SK-N-MC (cell line): ENCODE results near the gene SYNE1.
"Not testable (repeated sequence)": the region's sequence is repeated elsewhere in the genome, so short reads cannot be mapped to it uniquely, and the experiment has no call there.

Source experiments
- DNase-seq: peaks from one replicate; pipeline ENCODE4 v3.0.0-alpha.2; 2011; ENCODE audit warnings: low read depth, low spot score
- H3K27ac ChIP-seq: fragments of 200-600 bp; sonication (generic); 2 replicates; pipeline ENCODE4 v1.5.1; 2016; ENCODE audit warnings: mixed run types
- H3K36me3 ChIP-seq: fragments of 200-600 bp; sonication (generic); 2 replicates; pipeline ENCODE4 v1.6.1; 2017; ENCODE audit warnings: antibody characterized with exemption, low read length, mixed read lengths; ENCODE audit not compliant: insufficient read depth
- H3K4me3 ChIP-seq: fragments of 200-600 bp; sonication (generic); 2 replicates; pipeline ENCODE4 v1.5.1; 2016
- H3K9ac ChIP-seq: fragments of 200-600 bp; sonication (generic); 2 replicates; pipeline ENCODE4 v1.8.0; 2017; ENCODE audit warnings: mixed run types, mixed read lengths; ENCODE audit not compliant: insufficient read length
- H3K9me3 ChIP-seq: fragments of 200-600 bp; sonication (generic); 2 replicates; pipeline ENCODE4 v1.6.1; 2017; ENCODE audit warnings: low read depth, mild to moderate bottlenecking, antibody characterized with exemption, low read length, moderate library complexity, mixed read lengths
- EZH2 ChIP-seq: fragments of 200-600 bp; sonication (generic); IDR thresholded peaks from one replicate; pipeline ENCODE4 v1.6.1; 2017; ENCODE audit warnings: antibody characterized with exemption
- FOXP2 ChIP-seq: optimal IDR thresholded peaks from 2 replicates; pipeline ENCODE3; 2011; ENCODE audit warnings: mild to moderate bottlenecking, moderate library complexity; ENCODE audit not compliant: insufficient read depth; ENCODE audit errors: extremely low read length, control extremely low read depth
- POLR2AphosphoS5 ChIP-seq: IDR thresholded peaks from 2 replicates; pipeline ENCODE4 v1.6.1; 2012; ENCODE audit warnings: mild to moderate bottlenecking, low read depth, low read length, borderline replicate concordance

Gene SYNE1

GRCh38 chr6:152423216-152424103, 213.7 kb downstream of the SYNE1 start:
- no peak overlapping the region for H3K9ac ChIP-seq
- TF ChIP-seq FOXP2 (no peak), POLR2AphosphoS5 (no peak), EZH2 (no peak)
- no peak overlapping the region for H3K4me3 ChIP-seq
- DNase-seq = no peak
- H3K36me3 ChIP-seq = no peaks in the 10 kb centered on the region
- H3K9me3 ChIP-seq = no peaks in the 10 kb centered on the region
- H3K27ac ChIP-seq = no peak overlapping the region

DNA sequence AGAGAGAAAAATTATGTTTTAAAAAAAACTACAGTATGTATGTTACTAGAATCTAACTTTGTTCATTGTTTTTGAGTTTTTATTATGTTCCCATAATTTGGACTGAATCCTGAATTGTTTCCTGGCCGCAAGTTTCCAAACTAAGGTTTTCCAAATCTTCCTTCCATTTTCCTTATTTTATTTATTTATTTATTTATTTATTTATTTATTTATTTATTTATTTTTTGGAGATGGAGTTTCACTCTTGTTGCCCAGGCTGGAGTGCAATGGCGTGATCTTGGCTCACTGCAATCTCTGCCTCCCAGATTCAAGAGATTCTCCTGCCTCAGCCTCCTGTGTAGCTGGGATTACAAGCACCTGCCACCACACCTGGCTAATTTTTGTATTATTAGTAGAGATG, 215.7 kb downstream of the SYNE1 start:
- H3K4me3 ChIP-seq, DNase-seq, H3K9me3 ChIP-seq, H3K36me3 ChIP-seq, H3K27ac ChIP-seq, H3K9ac ChIP-seq: not testable (repeated sequence)

GRCh38 chr6:152420696-152421095, 216.5 kb downstream of the SYNE1 start:
- H3K9ac ChIP-seq = no peak overlapping the region
- DNase-seq = no peak
- no peaks in the 10 kb centered on the region for H3K36me3 ChIP-seq
- no peak for TF ChIP-seq FOXP2
- TF ChIP-seq POLR2AphosphoS5 = no peak
- TF ChIP-seq EZH2 = no peak
- no peak overlapping the region for H3K4me3 ChIP-seq
- no peak overlapping the region for H3K27ac ChIP-seq
- H3K9me3 ChIP-seq = no peaks in the 10 kb centered on the region

DNA sequence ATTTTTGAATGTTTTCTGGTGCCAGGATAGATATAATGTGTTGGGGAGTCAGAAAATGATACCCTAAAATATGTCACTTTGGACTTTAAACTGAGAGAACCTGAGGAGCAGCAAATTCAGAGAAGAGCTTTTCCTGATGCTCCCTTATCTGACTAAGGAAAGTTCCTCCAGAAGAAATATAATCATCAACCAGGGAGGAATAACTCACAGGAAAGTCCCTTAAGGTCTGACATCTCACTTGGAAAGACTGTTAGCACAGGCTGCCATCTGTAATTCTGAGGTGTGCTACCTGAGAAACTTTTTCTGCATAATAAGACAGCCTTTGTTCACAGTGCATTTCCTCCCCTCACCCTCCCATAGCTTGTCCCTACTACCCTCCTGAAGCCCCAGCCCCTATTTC, 218.6 kb downstream of the SYNE1 start:
- Histone ChIP-seq H3K9ac (no peak overlapping the region), H3K27ac (no peak overlapping the region), H3K4me3 (no peak overlapping the region), H3K9me3 (no peaks in the 10 kb centered on the region), H3K36me3 (no peaks in the 10 kb centered on the region)
- TF ChIP-seq EZH2 = no peak
- TF ChIP-seq FOXP2 = no peak
- no peak for TF ChIP-seq POLR2AphosphoS5
- no peak for DNase-seq

- no peaks in the 10 kb centered on the region for H3K9me3 ChIP-seq
- H3K27ac ChIP-seq = no peak overlapping the region
- no peak overlapping the region for H3K4me3 ChIP-seq
- TF ChIP-seq EZH2 (no peak), POLR2AphosphoS5 (no peak), FOXP2 (no peak)
- no peaks in the 10 kb centered on the region for H3K36me3 ChIP-seq
- H3K9ac ChIP-seq = no peak overlapping the region
- DNase-seq = no peak
Measured at GRCh38 chr6:152416652-152417051, 220.5 kb downstream of the SYNE1 start.

GRCh38 chr6:152404936-152405595, 232.1 kb downstream of the SYNE1 start:
- TF ChIP-seq FOXP2 (no peak), EZH2 (no peak), POLR2AphosphoS5 (no peak)
- Histone ChIP-seq H3K9ac (no peak overlapping the region), H3K27ac (no peak overlapping the region), H3K4me3 (no peak overlapping the region), H3K9me3 (no peaks in the 10 kb centered on the region), H3K36me3 (no peaks in the 10 kb centered on the region)
- DNase-seq = no peak

- Histone ChIP-seq H3K9ac (no peak overlapping the region), H3K9me3 (no peaks in the 10 kb centered on the region), H3K4me3 (no peak overlapping the region), H3K27ac (no peak overlapping the region), H3K36me3 (no peaks in the 10 kb centered on the region)
- no peak for DNase-seq
- TF ChIP-seq EZH2 (no peak), FOXP2 (no peak), POLR2AphosphoS5 (no peak)
Measured at GRCh38 chr6:152404086-152404857, 232.9 kb downstream of the SYNE1 start.

DNA sequence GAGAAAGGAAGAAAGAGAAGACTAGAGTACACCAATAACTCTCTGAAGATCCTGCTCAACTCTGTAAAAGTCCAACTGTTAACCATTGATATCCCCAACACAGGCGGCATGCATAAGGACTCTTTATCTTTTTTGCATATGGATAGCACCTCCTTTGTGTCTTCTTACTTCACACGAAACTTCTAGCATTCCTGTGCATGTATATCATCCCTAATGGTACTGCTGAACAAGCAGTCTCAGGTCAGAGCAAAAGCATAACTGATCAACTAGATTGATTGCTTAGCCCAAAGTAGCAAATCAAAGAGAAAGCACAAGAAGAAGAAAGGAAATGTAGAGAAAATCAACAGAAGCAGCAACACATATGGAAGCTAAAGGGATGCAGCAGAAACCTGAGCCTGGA, 234.4 kb downstream of the SYNE1 start:
- H3K36me3 ChIP-seq = no peaks in the 10 kb centered on the region
- no peak overlapping the region for H3K27ac ChIP-seq
- TF ChIP-seq POLR2AphosphoS5 = no peak
- TF ChIP-seq FOXP2 = no peak
- no peak for TF ChIP-seq EZH2
- DNase-seq = no peak
- no peak overlapping the region for H3K4me3 ChIP-seq
- no peak overlapping the region for H3K9ac ChIP-seq
- H3K9me3 ChIP-seq = no peaks in the 10 kb centered on the region
